IgD-negative memory B cell (primary cell): ENCODE measurements around the gene ABCG2. TPM values are rescaled to one million over a fixed set of nuclear protein-coding genes. Genes with fewer than 3 reads are reported as not detected.

Experiments used
- H3K27ac Mint-ChIP-seq, 3 donors: one replicate each; pipeline ENCODE4 v1.8.0; 2020 to 2022; ENCODE audit warnings: mild to moderate bottlenecking in 3 of 3, mixed read lengths in 3 of 3, moderate library complexity in 1 of 3
- H3K27me3 Mint-ChIP-seq: one replicate; pipeline ENCODE4 v1.8.0; 2021; ENCODE audit warnings: mixed read lengths
- H3K36me3 Mint-ChIP-seq: one replicate; pipeline ENCODE4 v1.8.0; 2020; ENCODE audit warnings: mild to moderate bottlenecking, mixed read lengths
- H3K4me1 Mint-ChIP-seq, 3 donors: one replicate each; pipeline ENCODE4 v1.8.0; 2020 to 2022; ENCODE audit warnings: mixed read lengths in 3 of 3, mild to moderate bottlenecking in 1 of 3
- H3K4me3 Mint-ChIP-seq, 4 donors: one replicate each; pipeline ENCODE4 v1.8.0; 2020 to 2022; ENCODE audit warnings: mild to moderate bottlenecking in 4 of 4, mixed read lengths in 4 of 4, moderate library complexity in 3 of 4
- H3K9me3 Mint-ChIP-seq, 3 donors: one replicate each; pipeline ENCODE4 v1.8.0; 2020 to 2021; ENCODE audit warnings: mixed read lengths in 3 of 3, mild to moderate bottlenecking in 1 of 3
- polyA plus RNA-seq: library from polyadenylated mRNA; unstranded; fragments of 300-500 nt; fragmentation: Illumina TruSeq; gene quantifications from one replicate; pipeline ENCODE4 v1.2.3, GENCODE V29; 2021

Gene ABCG2
- polyA plus RNA-seq, 1 donor from 2014 or later, result not detected

DNA sequence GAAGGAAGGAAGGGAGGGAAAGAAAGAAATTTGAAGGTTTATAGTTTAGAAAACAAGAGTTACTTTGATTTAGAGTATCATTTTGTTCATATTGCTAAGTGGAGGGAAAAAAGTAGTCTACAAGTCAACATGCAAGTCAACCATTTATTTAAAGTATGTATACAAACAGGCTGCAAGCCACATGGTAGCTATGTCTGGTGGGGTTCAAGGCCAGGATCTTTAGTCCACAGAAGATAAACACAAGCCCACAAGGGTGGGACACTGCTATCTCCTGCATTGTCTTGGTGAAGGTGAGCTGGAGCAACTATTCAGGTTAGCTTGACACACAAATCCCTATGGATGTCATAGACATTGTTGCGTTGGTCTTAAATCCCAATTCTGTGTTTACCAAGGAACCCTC is 71.4 kb downstream of the ABCG2 start:
- Mint-ChIP-seq H3K9me3 (no peaks in the 10 kb centered on the region), H3K27me3 (peaks cover 6% of the 10 kb centered on the region), H3K4me3 (no peak overlapping the region), H3K4me1 (no peaks in the 10 kb centered on the region), H3K27ac (no peak overlapping the region), H3K36me3 (no peaks in the 10 kb centered on the region)

DNA sequence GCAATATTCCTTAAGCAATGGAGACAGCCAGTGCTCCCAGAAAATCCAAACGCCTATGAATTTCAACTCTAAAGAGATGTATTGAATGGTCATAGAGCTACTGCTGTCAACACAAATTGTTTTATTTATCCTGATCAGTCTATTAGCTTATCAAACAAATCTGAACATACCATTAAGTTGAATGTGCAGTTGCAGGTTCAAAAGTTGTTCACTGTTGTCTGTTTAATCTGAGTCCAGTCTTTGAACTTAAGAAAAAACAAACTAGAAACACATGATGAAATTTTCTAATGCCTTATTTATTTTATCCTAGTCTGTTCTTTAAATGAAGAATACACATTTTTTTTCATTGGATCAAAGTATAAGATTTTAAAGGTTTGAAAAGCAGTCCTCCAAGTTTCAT is 77.8 kb downstream of the ABCG2 start:
- H3K4me3 Mint-ChIP-seq, result no peak overlapping the region
- no peaks in the 10 kb centered on the region for H3K9me3 Mint-ChIP-seq
- H3K36me3 Mint-ChIP-seq, result peaks cover 3% of the 10 kb centered on the region
- no peak overlapping the region for H3K27ac Mint-ChIP-seq
- H3K27me3 Mint-ChIP-seq, result peaks cover 4% of the 10 kb centered on the region
- H3K4me1 Mint-ChIP-seq, result no peaks in the 10 kb centered on the region

DNA sequence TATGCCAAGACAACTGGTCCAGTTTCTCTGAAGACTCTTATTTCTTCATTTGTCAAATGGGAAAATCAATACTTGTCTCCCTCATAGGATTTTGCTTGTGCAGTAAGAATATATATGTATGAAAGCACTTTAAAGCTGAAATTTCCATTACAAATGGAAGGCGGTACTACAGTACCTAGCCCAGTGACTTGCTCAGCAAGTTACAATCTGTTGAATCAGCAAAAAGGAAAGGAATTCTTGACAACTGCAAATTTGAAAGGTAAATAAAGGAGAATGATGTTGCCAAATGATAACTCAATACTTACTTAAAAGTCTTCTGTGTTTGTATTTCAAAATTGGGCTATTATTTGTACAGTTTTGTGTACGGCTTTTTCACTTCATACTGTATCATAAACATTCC is 79.9 kb downstream of the ABCG2 start:
- peaks cover 3% of the 10 kb centered on the region for H3K36me3 Mint-ChIP-seq
- H3K27me3 Mint-ChIP-seq, result peaks cover 2% of the 10 kb centered on the region
- no peaks in the 10 kb centered on the region for H3K4me1 Mint-ChIP-seq
- H3K4me3 Mint-ChIP-seq, result no peak overlapping the region
- H3K9me3 Mint-ChIP-seq, result no peaks in the 10 kb centered on the region
- no peak overlapping the region for H3K27ac Mint-ChIP-seq

- peak overlapping the region in 1 of 3 donors; percentile 32 for H3K27ac Mint-ChIP-seq
- H3K4me3 Mint-ChIP-seq, result no peak overlapping the region
- no peaks in the 10 kb centered on the region for H3K4me1 Mint-ChIP-seq
- H3K27me3 Mint-ChIP-seq, result no peaks in the 10 kb centered on the region
- peaks cover 3% of the 10 kb centered on the region for H3K36me3 Mint-ChIP-seq
- no peaks in the 10 kb centered on the region for H3K9me3 Mint-ChIP-seq
Measured at GRCh38 chr4:88077911-88078524, 80.4 kb downstream of the ABCG2 start.

DNA sequence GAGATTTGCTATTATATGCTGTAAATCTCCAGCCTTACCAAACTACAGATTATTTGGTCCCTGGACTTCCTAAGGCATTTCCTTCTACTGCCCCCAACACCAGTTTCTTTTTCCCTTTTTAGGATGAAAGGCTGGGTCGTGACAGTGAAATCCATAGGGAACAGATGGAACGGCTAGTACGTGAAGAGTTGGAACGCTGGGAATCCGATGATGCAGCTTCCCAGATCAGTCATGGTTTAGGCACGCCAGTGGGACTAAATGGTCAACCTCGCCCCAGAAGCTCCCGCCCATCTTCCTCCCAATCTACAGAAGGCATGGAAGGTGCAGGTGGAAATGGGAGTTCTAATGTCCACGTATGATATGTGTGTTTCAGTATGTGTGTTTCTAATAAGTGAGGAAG is 83.1 kb downstream of the ABCG2 start:
- no peak overlapping the region for H3K4me3 Mint-ChIP-seq
- peaks cover 16% of the 10 kb centered on the region for H3K36me3 Mint-ChIP-seq
- no peaks in the 10 kb centered on the region for H3K4me1 Mint-ChIP-seq
- peaks cover 2 to 11% (median 5%) of the 10 kb centered on the region in 3 donors for H3K9me3 Mint-ChIP-seq
- H3K27me3 Mint-ChIP-seq, result no peaks in the 10 kb centered on the region
- H3K27ac Mint-ChIP-seq, result no peak overlapping the region

DNA sequence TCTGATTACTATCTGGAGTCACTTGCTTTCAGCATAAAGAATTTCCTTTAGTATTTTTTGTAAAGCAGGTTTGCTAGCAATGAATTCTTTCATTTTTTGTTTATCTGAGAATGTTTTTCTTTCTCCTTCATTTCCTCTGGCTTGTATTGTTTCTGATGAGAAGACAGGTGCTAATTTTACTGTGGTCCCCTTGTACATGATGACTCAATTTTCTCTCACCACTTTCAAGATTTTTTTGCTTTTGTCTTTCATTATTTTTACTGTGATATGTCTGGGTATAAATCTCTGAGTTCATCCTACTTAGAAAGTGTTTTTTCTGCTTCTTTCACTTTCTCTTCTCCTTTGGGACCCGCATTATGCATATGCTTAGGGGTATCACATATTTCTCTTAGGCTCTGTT is 88.4 kb downstream of the ABCG2 start:
- Mint-ChIP-seq H3K9me3 (peaks cover 6 to 16% (median 10%) of the 10 kb centered on the region in 3 donors), H3K27ac (no peak overlapping the region), H3K36me3 (peaks cover 21% of the 10 kb centered on the region), H3K27me3 (no peaks in the 10 kb centered on the region), H3K4me1 (peaks cover 0 to 2% (median 0%) of the 10 kb centered on the region in 3 donors), H3K4me3 (no peak overlapping the region)

GRCh38 chr4:88064410-88064809 is 94.0 kb downstream of the ABCG2 start:
- H3K4me1 Mint-ChIP-seq, result no peaks in the 10 kb centered on the region
- no peak overlapping the region for H3K4me3 Mint-ChIP-seq
- H3K9me3 Mint-ChIP-seq, result peaks cover 4 to 6% (median 5%) of the 10 kb centered on the region in 3 donors
- no peaks in the 10 kb centered on the region for H3K27me3 Mint-ChIP-seq
- peaks cover 15% of the 10 kb centered on the region for H3K36me3 Mint-ChIP-seq
- no peak overlapping the region for H3K27ac Mint-ChIP-seq

- H3K36me3 Mint-ChIP-seq, result peaks cover 16% of the 10 kb centered on the region
- no peak overlapping the region for H3K4me3 Mint-ChIP-seq
- H3K9me3 Mint-ChIP-seq, result peaks cover 3 to 5% (median 4%) of the 10 kb centered on the region in 3 donors
- no peaks in the 10 kb centered on the region for H3K4me1 Mint-ChIP-seq
- no peak overlapping the region for H3K27ac Mint-ChIP-seq
- no peaks in the 10 kb centered on the region for H3K27me3 Mint-ChIP-seq
Measured at GRCh38 chr4:88063634-88064296, 94.7 kb downstream of the ABCG2 start.

DNA sequence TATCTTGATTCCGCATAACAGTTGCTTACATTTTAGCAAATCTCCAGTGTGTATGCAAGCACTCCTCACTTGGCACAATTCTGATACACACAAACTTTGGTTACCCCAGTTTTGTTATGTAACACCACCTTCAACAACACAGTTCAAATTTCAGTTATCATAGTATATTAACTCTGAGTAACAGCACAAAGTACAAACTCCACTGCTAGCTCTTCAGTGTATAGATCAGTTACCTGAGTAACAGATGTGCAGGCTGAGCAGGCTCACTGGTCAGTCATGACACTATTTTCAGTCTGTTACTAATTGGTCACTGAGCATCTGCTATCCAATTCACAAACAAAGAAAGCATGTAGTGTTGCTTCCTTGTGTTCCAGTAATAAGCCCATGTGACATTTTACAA is 95.6 kb downstream of the ABCG2 start:
- Mint-ChIP-seq H3K36me3 (peaks cover 11% of the 10 kb centered on the region), H3K27ac (no peak overlapping the region), H3K4me1 (no peaks in the 10 kb centered on the region), H3K9me3 (peaks cover 0 to 2% (median 0%) of the 10 kb centered on the region in 3 donors), H3K27me3 (no peaks in the 10 kb centered on the region), H3K4me3 (no peak overlapping the region)

GRCh38 chr4:88062311-88062710 is 96.1 kb downstream of the ABCG2 start:
- no peak overlapping the region for H3K27ac Mint-ChIP-seq
- H3K9me3 Mint-ChIP-seq, result no peaks in the 10 kb centered on the region
- no peak overlapping the region for H3K4me3 Mint-ChIP-seq
- peaks cover 8% of the 10 kb centered on the region for H3K36me3 Mint-ChIP-seq
- H3K27me3 Mint-ChIP-seq, result no peaks in the 10 kb centered on the region
- no peaks in the 10 kb centered on the region for H3K4me1 Mint-ChIP-seq

GRCh38 chr4:88060431-88060830 is 98.0 kb downstream of the ABCG2 start:
- no peaks in the 10 kb centered on the region for H3K4me1 Mint-ChIP-seq

GRCh38 chr4:88059766-88060165 is 98.7 kb downstream of the ABCG2 start:
- Mint-ChIP-seq H3K4me3 (no peak overlapping the region), H3K9me3 (no peaks in the 10 kb centered on the region), H3K4me1 (no peaks in the 10 kb centered on the region), H3K27ac (no peak overlapping the region), H3K36me3 (peaks cover 8% of the 10 kb centered on the region), H3K27me3 (no peaks in the 10 kb centered on the region)

More at GRCh38 chr4:88060431-88060830, 98.0 kb downstream of the ABCG2 start:
- Mint-ChIP-seq H3K4me3 (no peak overlapping the region), H3K27ac (no peak overlapping the region), H3K27me3 (no peaks in the 10 kb centered on the region), H3K36me3 (peaks cover 8% of the 10 kb centered on the region), H3K9me3 (no peaks in the 10 kb centered on the region)

DNA sequence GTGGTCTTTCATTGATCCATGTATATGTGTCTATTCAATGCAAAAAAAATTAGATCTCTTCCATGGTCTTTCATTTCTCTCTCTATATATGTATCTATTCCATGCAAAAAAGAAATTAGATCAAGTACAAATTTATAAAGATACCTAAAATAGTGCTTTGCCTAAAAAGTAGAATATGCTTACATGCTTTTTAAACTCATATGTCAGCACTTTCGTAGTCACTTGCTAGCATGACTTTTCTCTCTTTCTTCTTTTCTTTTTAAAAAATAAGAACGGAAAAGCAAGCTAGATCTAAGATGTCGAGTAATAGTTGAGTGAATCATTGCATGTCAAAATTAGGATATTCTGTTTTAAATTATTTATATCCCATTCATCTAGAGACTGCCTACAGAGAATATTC is 100.1 kb downstream of the ABCG2 start:
- Mint-ChIP-seq H3K36me3 (peaks cover 8% of the 10 kb centered on the region), H3K4me1 (no peaks in the 10 kb centered on the region), H3K4me3 (no peak overlapping the region), H3K27ac (no peak overlapping the region), H3K9me3 (no peaks in the 10 kb centered on the region), H3K27me3 (no peaks in the 10 kb centered on the region)

DNA sequence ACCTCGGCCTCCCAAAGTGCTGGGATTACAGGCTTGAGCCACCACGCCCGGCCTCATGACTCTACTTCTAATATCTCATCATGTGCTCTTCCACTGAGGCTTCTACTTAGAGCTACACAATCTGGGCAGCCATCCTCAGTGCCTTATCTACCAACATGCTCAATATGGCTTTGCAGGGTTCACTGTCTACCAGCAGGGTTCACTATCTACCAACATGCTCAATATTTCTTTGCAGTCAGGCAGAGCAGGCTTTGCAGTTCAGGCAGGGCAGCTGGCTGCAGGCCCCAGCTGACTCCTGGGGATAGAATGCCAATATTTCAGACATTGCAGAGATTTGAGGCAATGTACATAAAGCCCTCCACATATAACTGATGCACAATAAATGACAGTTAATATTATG is 103.5 kb downstream of the ABCG2 start:
- Mint-ChIP-seq H3K4me3 (no peak overlapping the region), H3K4me1 (no peaks in the 10 kb centered on the region), H3K27ac (peak overlapping the region in 1 of 3 donors; percentile 10), H3K27me3 (no peaks in the 10 kb centered on the region), H3K9me3 (no peaks in the 10 kb centered on the region), H3K36me3 (peaks cover 12% of the 10 kb centered on the region)

- H3K27ac Mint-ChIP-seq, result no peak overlapping the region
- H3K27me3 Mint-ChIP-seq, result no peaks in the 10 kb centered on the region
- H3K4me1 Mint-ChIP-seq, result no peaks in the 10 kb centered on the region
- H3K36me3 Mint-ChIP-seq, result peaks cover 8% of the 10 kb centered on the region
- no peak overlapping the region for H3K4me3 Mint-ChIP-seq
- no peaks in the 10 kb centered on the region for H3K9me3 Mint-ChIP-seq
Measured at GRCh38 chr4:88054229-88054628, 104.2 kb downstream of the ABCG2 start.

DNA sequence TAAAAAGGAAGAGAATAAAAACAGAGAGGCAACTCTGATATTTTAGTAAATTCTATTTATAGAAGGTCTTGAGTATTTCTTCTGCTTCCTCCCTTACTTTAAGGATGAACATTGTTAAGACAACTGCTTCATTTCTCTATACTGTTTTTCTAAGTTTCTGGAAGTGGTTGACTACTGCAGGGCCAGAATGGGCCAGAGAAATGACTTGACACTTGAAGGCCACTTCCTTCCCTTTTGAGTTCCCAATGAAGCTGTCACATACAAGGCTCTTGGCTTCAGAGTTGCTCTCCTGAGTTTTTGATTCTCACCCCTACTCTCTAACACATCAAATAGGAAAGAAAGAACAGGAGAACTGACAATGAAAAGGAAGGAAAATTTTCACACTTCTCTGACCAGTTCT is 113.4 kb downstream of the ABCG2 start:
- Mint-ChIP-seq H3K27me3 (no peaks in the 10 kb centered on the region), H3K4me1 (no peaks in the 10 kb centered on the region), H3K9me3 (no peaks in the 10 kb centered on the region), H3K36me3 (peaks cover 4% of the 10 kb centered on the region), H3K27ac (no peak overlapping the region), H3K4me3 (no peak overlapping the region)
